ENCODE results near the gene OLFM1. TPM values are rescaled to one million over a fixed set of nuclear protein-coding genes. Genes with fewer than 3 reads are reported as not detected.

The OLFM1 gene
- total RNA-seq, 1 donor from 2014 or later: 5.5 TPM

GRCh38 chr9:135150981-135151380 lies 63.5 kb downstream of the OLFM1 start:
- Mint-ChIP-seq H3K9me3 (ENCODE audit: unreplicated experiment) (peaks cover 8% of the 10 kb centered on the region), H3K27ac (ENCODE audit: unreplicated experiment) (no peak overlapping the region), H3K27me3 (ENCODE audit: low read depth, unreplicated experiment) (peaks cover 55% of the 10 kb centered on the region), H3K36me3 (ENCODE audit: low read depth, unreplicated experiment) (no peaks in the 10 kb centered on the region), H3K4me3 (ENCODE audit: unreplicated experiment) (no peak overlapping the region), H3K4me1 (ENCODE audit: low read depth, unreplicated experiment) (no peaks in the 10 kb centered on the region)
- Histone ChIP-seq H3K27ac (ENCODE audit: low read depth, low read length) (no peak overlapping the region), H3K9me3 (ENCODE audit: insufficient read depth, low read depth, low read length) (peaks cover 3% of the 10 kb centered on the region), H2AFZ (ENCODE audit: low read depth, low read length) (no peak overlapping the region), H3K4me1 (ENCODE audit: insufficient read depth, low read length) (no peaks in the 10 kb centered on the region), H3K4me2 (ENCODE audit: low read length) (no peak overlapping the region), H3K4me3 (ENCODE audit: insufficient read depth, low read depth, low read length) (no peak overlapping the region), H3K9ac (ENCODE audit: low read length) (no peak overlapping the region), H4K20me1 (ENCODE audit: insufficient read depth, low read length) (no peaks in the 10 kb centered on the region), H3K79me2 (ENCODE audit: insufficient read depth, low read length) (no peaks in the 10 kb centered on the region), H3K36me3 (ENCODE audit: insufficient read depth, low read length) (no peaks in the 10 kb centered on the region), H3K27me3 (ENCODE audit: insufficient read depth, low read length) (no peaks in the 10 kb centered on the region)
- TF ChIP-seq CTCF (IDR thresholded peaks at IDR 0.05; ENCODE audit: insufficient read depth, low read depth, low read length) (no peak), EZH2 (IDR thresholded peaks at IDR 0.05; ENCODE audit: insufficient read depth, low read length) (no peak)
- FAIRE-seq: no peak
- DNase-seq (ENCODE audit: low read depth): no peak

- Histone ChIP-seq H4K20me1 (ENCODE audit: insufficient read depth, low read length) (no peaks in the 10 kb centered on the region), H3K4me2 (ENCODE audit: low read length) (no peak overlapping the region), H2AFZ (ENCODE audit: low read depth, low read length) (no peak overlapping the region), H3K36me3 (ENCODE audit: insufficient read depth, low read length) (no peaks in the 10 kb centered on the region), H3K4me1 (ENCODE audit: insufficient read depth, low read length) (no peaks in the 10 kb centered on the region), H3K27me3 (ENCODE audit: insufficient read depth, low read length) (no peaks in the 10 kb centered on the region), H3K79me2 (ENCODE audit: insufficient read depth, low read length) (no peaks in the 10 kb centered on the region), H3K9me3 (ENCODE audit: insufficient read depth, low read depth, low read length) (peaks cover 3% of the 10 kb centered on the region), H3K9ac (ENCODE audit: low read length) (no peak overlapping the region), H3K27ac (ENCODE audit: low read depth, low read length) (no peak overlapping the region), H3K4me3 (ENCODE audit: insufficient read depth, low read depth, low read length) (no peak overlapping the region)
- H3K4me1 Mint-ChIP-seq (ENCODE audit: low read depth, unreplicated experiment): no peaks in the 10 kb centered on the region
- FAIRE-seq: no peak
- DNase-seq (ENCODE audit: low read depth): no peak
- no peak for TF ChIP-seq CTCF (IDR thresholded peaks at IDR 0.05; ENCODE audit: insufficient read depth, low read depth, low read length)
- H3K36me3 Mint-ChIP-seq (ENCODE audit: low read depth, unreplicated experiment): no peaks in the 10 kb centered on the region
- peaks cover 5% of the 10 kb centered on the region for H3K9me3 Mint-ChIP-seq (ENCODE audit: unreplicated experiment)
- H3K27me3 Mint-ChIP-seq (ENCODE audit: low read depth, unreplicated experiment): peaks cover 55% of the 10 kb centered on the region
- no peak overlapping the region for H3K4me3 Mint-ChIP-seq (ENCODE audit: unreplicated experiment)
- no peak overlapping the region for H3K27ac Mint-ChIP-seq (ENCODE audit: unreplicated experiment)
Observed at GRCh38 chr9:135151757-135152613, 64.5 kb downstream of the OLFM1 start.

Measured in astrocyte (in vitro differentiated cells and primary cell).